ENCODE measurements around the gene CES2. TPM values are rescaled to one million over a fixed set of nuclear protein-coding genes. Genes with fewer than 3 reads are reported as not detected.

Gene CES2
- total RNA-seq, 2 experiments from 2014 or later: 25.0 to 28.7 TPM

- CTCF ChIA-PET: interaction anchor here (0.7 to 3.2 kb wide), 8 partner anchors 52 to 233 kb away, joined by 3 to 11 read pairs (median 4); partner anchors contain the start of gene E2F4
- POLR2A ChIA-PET: interaction anchor here (0.8 kb wide), 1 partner anchor 280 kb away, joined by 7 read pairs; no protein-coding TSS in a partner anchor
These were observed 23.8 kb downstream of the CES2 start for GRCh38 chr16:66958857-66959703.

GRCh38 chr16:66959704-66960161 is 24.4 kb downstream of the CES2 start:
- ChIA-PET CTCF (interaction anchor here (0.9 to 2.4 kb wide), 4 partner anchors 52 to 226 kb away, joined by 3 to 5 read pairs (median 4); no protein-coding TSS in a partner anchor), POLR2A (interaction anchor here (0.8 kb wide), 1 partner anchor 280 kb away, joined by 7 read pairs; no protein-coding TSS in a partner anchor)

- ChIA-PET POLR2A (no interaction called here), CTCF (interaction anchor here (0.8 to 2.4 kb wide), 6 partner anchors 10 to 225 kb away, joined by 3 to 6 read pairs (median 4); partner anchors contain the start of gene NOL3)
These were observed 25.0 kb downstream of the CES2 start for GRCh38 chr16:66960270-66960669.

GRCh38 chr16:66961065-66961744 is 25.9 kb downstream of the CES2 start, which contains the start of gene CES3:
Gene CES3 (plus strand): TSS chr16:66961266. CDS start chr16:66961308, 42 bp downstream.
- CTCF ChIA-PET: interaction anchor here (0.8 to 2.4 kb wide), 10 partner anchors 8 to 209 kb away, joined by 3 to 6 read pairs (median 4); partner anchors contain the start of gene NOL3
- POLR2A ChIA-PET: interaction anchor here (0.5 to 0.6 kb wide), 2 partner anchors 156 to 197 kb away, joined by 3 to 5 read pairs; no protein-coding TSS in a partner anchor

GRCh38 chr16:66961914-66962313 is 26.6 kb downstream of the CES2 start:
- POLR2A ChIA-PET: interaction anchor here (0.5 kb wide), 1 partner anchor 198 kb away, joined by 3 read pairs; no protein-coding TSS in a partner anchor
- CTCF ChIA-PET: interaction anchor here (0.9 to 1.7 kb wide), 7 partner anchors 9 to 192 kb away, joined by 3 to 6 read pairs (median 4); partner anchors contain the start of gene B3GNT9

GRCh38 chr16:66964049-66964448 is 28.7 kb downstream of the CES2 start:
- ChIA-PET CTCF (interaction anchor here (1.2 to 1.6 kb wide), 2 partner anchors 13 to 192 kb away, joined by 3 to 4 read pairs; no protein-coding TSS in a partner anchor), POLR2A (no interaction called here)

- ChIA-PET CTCF (interaction anchor here (1.4 to 2.1 kb wide), 2 partner anchors 12 to 49 kb away, joined by 3 to 6 read pairs; no protein-coding TSS in a partner anchor), POLR2A (no interaction called here)
These were observed 33.5 kb downstream of the CES2 start for GRCh38 chr16:66968847-66969246.

- ChIA-PET CTCF (interaction anchor here (0.7 to 2.1 kb wide), 6 partner anchors 9 to 213 kb away, joined by 3 to 6 read pairs (median 4); no protein-coding TSS in a partner anchor), POLR2A (no interaction called here)
These were observed 35.7 kb downstream of the CES2 start for GRCh38 chr16:66970775-66971720.

- ChIA-PET CTCF (interaction anchor here (0.9 to 1.9 kb wide), 3 partner anchors 11 to 182 kb away, joined by 3 to 6 read pairs (median 4); no protein-coding TSS in a partner anchor), POLR2A (interaction anchor here (0.5 kb wide), 1 partner anchor 124 kb away, joined by 3 read pairs; no protein-coding TSS in a partner anchor)
These were observed 37.7 kb downstream of the CES2 start for GRCh38 chr16:66972983-66973382.

- POLR2A ChIA-PET: interaction anchor here (0.5 to 0.6 kb wide), 2 partner anchors 39 to 123 kb away, joined by 3 read pairs; no protein-coding TSS in a partner anchor
- CTCF ChIA-PET: interaction anchor here (0.6 to 1.2 kb wide), 3 partner anchors 19 to 341 kb away, joined by 3 to 4 read pairs (median 3); no protein-coding TSS in a partner anchor
These were observed 38.4 kb downstream of the CES2 start for GRCh38 chr16:66973716-66974115.

GRCh38 chr16:66974156-66974931 is 39.0 kb downstream of the CES2 start:
- POLR2A ChIA-PET: interaction anchor here (0.6 kb wide), 2 partner anchors 40 to 188 kb away, joined by 3 read pairs; no protein-coding TSS in a partner anchor
- CTCF ChIA-PET: interaction anchor here (1.2 to 2.5 kb wide), 3 partner anchors 20 to 211 kb away, joined by 3 to 15 read pairs (median 12); no protein-coding TSS in a partner anchor

GRCh38 chr16:66974932-66975246 is 39.6 kb downstream of the CES2 start:
- CTCF ChIA-PET: interaction anchor here (1.2 to 2.5 kb wide), 5 partner anchors 9 to 210 kb away, joined by 3 to 15 read pairs (median 6); no protein-coding TSS in a partner anchor

GRCh38 chr16:66975302-66975893 is 40.1 kb downstream of the CES2 start:
- ChIA-PET CTCF (interaction anchor here (1.0 to 4.0 kb wide), 7 partner anchors 9 to 210 kb away, joined by 3 to 25 read pairs (median 6); partner anchors contain the start of gene NOL3), POLR2A (interaction anchor here (0.6 to 1.7 kb wide), 2 partner anchors 38 to 187 kb away, joined by 3 to 5 read pairs; no protein-coding TSS in a partner anchor)

More at GRCh38 chr16:66974932-66975246, 39.6 kb downstream of the CES2 start:
- POLR2A ChIA-PET: interaction anchor here (0.6 to 1.7 kb wide), 2 partner anchors 39 to 187 kb away, joined by 3 to 5 read pairs; no protein-coding TSS in a partner anchor

- ChIA-PET CTCF (interaction anchor here (0.8 to 4.0 kb wide), 15 partner anchors 13 to 220 kb away, joined by 3 to 25 read pairs (median 4); partner anchors contain the start of genes B3GNT9, CES3 and NOL3), POLR2A (interaction anchor here (0.5 to 1.7 kb wide), 2 partner anchors 37 to 243 kb away, joined by 4 to 5 read pairs; no protein-coding TSS in a partner anchor)
These were observed 41.4 kb downstream of the CES2 start for GRCh38 chr16:66976746-66977145.

- ChIA-PET CTCF (interaction anchor here (0.7 to 4.0 kb wide), 20 partner anchors 11 to 219 kb away, joined by 3 to 25 read pairs (median 4); partner anchors contain the start of genes B3GNT9, CES3, FBXL8 and TRADD), POLR2A (interaction anchor here (0.5 kb wide), 1 partner anchor 242 kb away, joined by 4 read pairs; no protein-coding TSS in a partner anchor)
These were observed 42.2 kb downstream of the CES2 start for GRCh38 chr16:66977341-66978113.

Data from activated CD8-positive, alpha-beta memory T cell treated with anti-CD3 and anti-CD28 coated beads for 36 hours (primary cell).